ENCODE results near the gene TEX22.

The TEX22 gene

DNA sequence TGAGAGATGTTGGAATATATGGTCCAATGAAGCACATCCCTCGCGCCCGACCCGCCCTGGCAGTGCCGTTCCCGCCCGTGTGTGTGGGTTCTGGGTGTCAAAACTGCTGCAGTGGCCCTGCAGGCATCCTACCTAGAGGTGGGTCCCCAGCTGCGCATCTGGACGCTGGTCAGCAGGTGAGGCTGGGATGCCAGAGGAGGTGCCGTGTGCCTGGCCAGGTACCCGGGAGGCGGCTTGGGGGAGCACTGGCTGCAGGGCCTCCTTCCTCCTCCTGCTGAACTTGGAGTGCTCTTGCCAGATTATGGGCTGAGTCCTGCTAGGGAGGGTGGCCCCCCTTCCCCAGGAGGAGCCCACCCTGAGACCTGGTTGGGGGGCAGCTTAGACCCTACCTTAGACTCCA is 26.5 kb downstream of the TEX22 start:
- Histone ChIP-seq H3K4me1 (ENCODE audit: control insufficient read depth, insufficient read depth, low read length) (0 out of 2 replicates have a peak, but pooled peaks cover 5% of the 10 kb centered on the region), H3K9ac (ENCODE audit: low read depth, low read length) (no peak overlapping the region), H3K9me3 (ENCODE audit: control insufficient read depth, insufficient read depth, low read length) (no peaks in the 10 kb centered on the region), H3K27ac (ENCODE audit: low read depth, low read length) (no peak overlapping the region), H3K36me3 (ENCODE audit: control insufficient read depth, insufficient read depth, low read length) (peaks cover 41% of the 10 kb centered on the region), H3K27me3 (ENCODE audit: control insufficient read depth, insufficient read depth, low read length) (no peaks in the 10 kb centered on the region), H3K4me3 (ENCODE audit: low read depth, low read length) (no peak overlapping the region)

DNA sequence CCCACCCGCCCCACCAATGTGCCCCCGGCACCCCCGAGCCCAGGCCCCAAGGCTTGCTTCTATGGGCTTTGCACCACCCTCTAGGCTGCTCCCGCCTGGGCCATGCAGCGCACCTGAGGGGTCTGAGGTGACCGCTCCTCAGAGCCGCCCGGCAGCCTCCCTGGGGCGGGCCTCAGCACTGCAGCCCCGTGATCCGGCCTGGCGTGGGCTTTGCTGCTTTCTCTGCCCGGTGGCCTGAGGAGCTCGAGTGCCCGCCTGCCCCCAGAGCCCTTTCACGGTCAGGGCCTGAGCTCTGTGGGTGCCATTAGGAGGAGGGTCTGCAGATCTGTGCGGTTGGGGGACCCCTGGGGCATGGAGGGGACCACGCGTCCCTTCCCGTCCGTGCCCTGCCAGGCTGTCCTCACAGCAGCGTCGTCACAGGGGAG is 27.5 kb downstream of the TEX22 start:
- peaks cover 48% of the 10 kb centered on the region for H3K36me3 ChIP-seq (ENCODE audit: control insufficient read depth, insufficient read depth, low read length)
- no peak overlapping the region for H3K9ac ChIP-seq (ENCODE audit: low read depth, low read length)

DNA sequence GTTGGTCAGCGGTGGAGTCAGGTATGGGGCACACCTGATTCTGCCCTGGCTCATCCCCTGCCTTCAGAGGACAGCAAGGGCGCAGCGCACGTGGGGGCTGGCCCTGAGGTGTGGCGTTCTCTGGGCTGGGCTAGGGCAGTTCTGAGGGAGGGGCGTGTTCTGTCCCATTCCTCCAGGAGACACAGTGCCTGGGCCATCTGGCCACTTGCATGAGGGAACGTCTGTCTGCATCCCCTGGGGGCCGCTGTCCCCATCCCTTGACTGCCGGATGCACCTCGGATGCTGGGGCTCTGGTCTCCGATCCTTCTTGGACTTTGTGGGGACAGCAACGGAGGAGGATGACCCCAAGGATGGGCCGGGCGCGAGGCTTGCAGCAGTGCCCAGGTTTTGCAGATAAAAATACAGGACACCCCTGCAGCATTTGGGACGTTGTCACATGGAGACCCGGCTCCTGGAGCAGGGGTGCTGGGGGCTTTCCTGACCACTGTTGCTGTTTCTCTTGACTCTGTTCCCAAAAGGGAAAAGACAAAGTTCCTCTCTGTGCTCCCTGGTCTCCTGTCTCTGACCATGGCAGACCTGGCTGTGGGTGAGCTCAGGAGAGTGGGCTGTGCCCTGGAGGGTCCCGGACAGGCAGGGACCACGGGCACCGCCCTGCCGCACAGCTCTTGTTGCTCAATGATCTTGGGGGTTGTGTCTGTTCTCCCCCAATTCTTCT is 28.2 kb downstream of the TEX22 start:
- Histone ChIP-seq H3K4me1 (ENCODE audit: control insufficient read depth, insufficient read depth, low read length) (no peaks in the 10 kb centered on the region), H3K27me3 (ENCODE audit: control insufficient read depth, insufficient read depth, low read length) (no peaks in the 10 kb centered on the region), H3K9me3 (ENCODE audit: control insufficient read depth, insufficient read depth, low read length) (no peaks in the 10 kb centered on the region), H3K9ac (ENCODE audit: low read depth, low read length) (no peak overlapping the region), H3K27ac (ENCODE audit: low read depth, low read length) (no peak overlapping the region), H3K4me3 (ENCODE audit: low read depth, low read length) (no peak overlapping the region), H3K36me3 (ENCODE audit: control insufficient read depth, insufficient read depth, low read length) (peaks cover 54% of the 10 kb centered on the region)

More for the DNA sequence above, 27.5 kb downstream of the TEX22 start:
- Histone ChIP-seq H3K27ac (ENCODE audit: low read depth, low read length) (no peak overlapping the region), H3K27me3 (ENCODE audit: control insufficient read depth, insufficient read depth, low read length) (no peaks in the 10 kb centered on the region), H3K4me3 (ENCODE audit: low read depth, low read length) (no peak overlapping the region), H3K9me3 (ENCODE audit: control insufficient read depth, insufficient read depth, low read length) (no peaks in the 10 kb centered on the region), H3K4me1 (ENCODE audit: control insufficient read depth, insufficient read depth, low read length) (0 out of 2 replicates have a peak, but pooled peaks cover 5% of the 10 kb centered on the region)

DNA sequence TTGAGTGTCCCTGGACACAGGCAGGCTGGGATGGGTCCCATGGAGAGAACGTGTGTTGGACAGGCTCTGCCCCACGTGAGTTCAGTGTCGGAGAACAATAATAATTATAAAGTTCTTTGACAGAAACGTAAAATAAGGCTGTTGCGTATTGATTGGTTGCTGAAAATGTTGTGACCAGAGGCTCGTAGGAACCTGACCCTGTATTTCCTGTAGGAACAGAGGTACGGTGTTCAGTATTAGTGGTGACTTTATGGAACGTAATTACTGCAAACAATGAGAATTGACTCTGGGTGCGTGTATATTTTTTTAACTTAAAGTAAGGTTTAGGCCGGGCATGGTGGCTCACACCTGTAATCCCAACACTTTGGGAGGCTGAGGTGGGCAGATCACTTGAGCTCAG is 29.1 kb downstream of the TEX22 start:
- Histone ChIP-seq H3K4me3 (ENCODE audit: low read depth, low read length) (no peak overlapping the region), H3K27me3 (ENCODE audit: control insufficient read depth, insufficient read depth, low read length) (no peaks in the 10 kb centered on the region), H3K4me1 (ENCODE audit: control insufficient read depth, insufficient read depth, low read length) (no peaks in the 10 kb centered on the region), H3K27ac (ENCODE audit: low read depth, low read length) (no peak overlapping the region), H3K36me3 (ENCODE audit: control insufficient read depth, insufficient read depth, low read length) (peaks cover 49% of the 10 kb centered on the region), H3K9me3 (ENCODE audit: control insufficient read depth, insufficient read depth, low read length) (no peaks in the 10 kb centered on the region), H3K9ac (ENCODE audit: low read depth, low read length) (no peak overlapping the region)

DNA sequence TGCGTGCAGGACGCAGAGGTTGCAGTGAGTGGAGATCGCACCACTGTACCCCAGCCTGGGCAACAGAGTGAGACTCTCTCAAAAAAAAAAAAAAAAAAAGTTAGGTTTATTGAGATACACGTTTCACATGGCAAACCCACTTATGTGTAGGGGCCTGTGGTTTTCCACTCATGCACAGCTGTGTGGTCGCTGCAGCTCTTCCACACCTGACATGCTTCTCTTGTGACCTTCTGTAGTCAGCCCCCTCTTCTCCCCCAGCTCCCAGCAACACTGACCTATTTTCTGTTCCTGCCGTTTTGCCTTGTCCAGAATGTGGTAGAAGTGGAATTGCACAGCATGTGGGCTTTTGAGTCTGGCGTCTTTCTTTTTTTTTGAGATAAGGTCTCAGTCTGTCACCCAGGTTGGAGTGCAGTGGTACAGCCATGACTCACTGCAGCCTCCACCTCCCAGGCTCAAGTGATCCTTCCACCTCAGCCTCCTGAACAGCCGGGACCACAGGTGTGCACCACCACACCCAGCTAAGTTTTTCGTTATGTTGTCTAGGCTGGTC is 29.7 kb downstream of the TEX22 start:
- H3K9ac ChIP-seq (ENCODE audit: low read depth, low read length), result no peak overlapping the region
- no peak overlapping the region for H3K4me3 ChIP-seq (ENCODE audit: low read depth, low read length)
- no peaks in the 10 kb centered on the region for H3K9me3 ChIP-seq (ENCODE audit: control insufficient read depth, insufficient read depth, low read length)
- H3K27me3 ChIP-seq (ENCODE audit: control insufficient read depth, insufficient read depth, low read length), result no peaks in the 10 kb centered on the region
- H3K4me1 ChIP-seq (ENCODE audit: control insufficient read depth, insufficient read depth, low read length), result no peaks in the 10 kb centered on the region; the same call in 1 of the 2 replicates
- no peak overlapping the region for H3K27ac ChIP-seq (ENCODE audit: low read depth, low read length)
- peaks cover 48% of the 10 kb centered on the region for H3K36me3 ChIP-seq (ENCODE audit: control insufficient read depth, insufficient read depth, low read length)

DNA sequence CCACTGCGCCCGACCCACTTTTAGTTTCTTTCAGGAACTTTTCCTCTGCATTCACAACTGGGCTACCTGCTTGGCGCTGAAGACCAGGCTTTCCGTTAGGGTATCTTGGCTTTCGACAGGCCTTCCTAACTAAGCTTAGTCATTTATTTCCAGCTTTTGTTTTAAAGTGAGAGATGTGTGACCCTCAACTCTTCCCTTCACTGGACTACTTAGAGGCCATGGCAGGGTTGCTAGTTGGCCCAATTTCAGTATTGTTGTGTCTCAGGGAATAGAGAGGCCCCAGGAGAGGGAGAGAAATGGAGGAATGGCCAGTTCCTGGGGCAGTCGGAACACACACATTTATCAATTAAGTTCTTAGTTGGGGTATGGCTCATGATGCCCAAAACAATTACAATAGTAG is 31.7 kb downstream of the TEX22 start:
- H3K27ac ChIP-seq (ENCODE audit: low read depth, low read length), result no peak overlapping the region
- no peak overlapping the region for H3K4me3 ChIP-seq (ENCODE audit: low read depth, low read length)
- H3K36me3 ChIP-seq (ENCODE audit: control insufficient read depth, insufficient read depth, low read length), result peaks cover 37% of the 10 kb centered on the region
- H3K9me3 ChIP-seq (ENCODE audit: control insufficient read depth, insufficient read depth, low read length), result no peaks in the 10 kb centered on the region
- no peaks in the 10 kb centered on the region; the same call in 1 of the 2 replicates for H3K4me1 ChIP-seq (ENCODE audit: control insufficient read depth, insufficient read depth, low read length)
- no peaks in the 10 kb centered on the region for H3K27me3 ChIP-seq (ENCODE audit: control insufficient read depth, insufficient read depth, low read length)
- H3K9ac ChIP-seq (ENCODE audit: low read depth, low read length), result no peak overlapping the region

DNA sequence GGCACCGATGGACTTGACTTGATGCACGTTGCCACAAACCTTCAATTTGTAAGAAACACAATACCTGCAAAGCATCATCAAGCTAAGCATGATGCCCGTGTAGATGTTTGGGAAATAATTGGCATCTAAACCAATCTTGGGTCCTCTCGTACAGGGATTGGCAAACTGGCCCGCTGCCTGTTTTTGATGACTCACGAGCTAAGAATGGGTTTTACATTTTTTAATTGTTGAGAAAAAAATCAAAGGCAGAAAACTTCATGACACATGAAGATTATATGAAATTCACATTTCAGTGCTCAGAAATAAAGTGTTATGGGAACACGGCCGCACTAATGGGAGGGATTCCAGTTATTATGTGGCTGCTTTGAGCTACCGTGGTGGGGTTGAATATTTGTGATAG is 32.2 kb downstream of the TEX22 start:
- H3K36me3 ChIP-seq (ENCODE audit: control insufficient read depth, insufficient read depth, low read length), result peaks cover 37% of the 10 kb centered on the region
- no peak overlapping the region for H3K9ac ChIP-seq (ENCODE audit: low read depth, low read length)
- H3K4me3 ChIP-seq (ENCODE audit: low read depth, low read length), result no peak overlapping the region
- no peaks in the 10 kb centered on the region for H3K9me3 ChIP-seq (ENCODE audit: control insufficient read depth, insufficient read depth, low read length)
- no peaks in the 10 kb centered on the region; the same call in 1 of the 2 replicates for H3K4me1 ChIP-seq (ENCODE audit: control insufficient read depth, insufficient read depth, low read length)
- no peak overlapping the region for H3K27ac ChIP-seq (ENCODE audit: low read depth, low read length)
- H3K27me3 ChIP-seq (ENCODE audit: control insufficient read depth, insufficient read depth, low read length), result no peaks in the 10 kb centered on the region

DNA sequence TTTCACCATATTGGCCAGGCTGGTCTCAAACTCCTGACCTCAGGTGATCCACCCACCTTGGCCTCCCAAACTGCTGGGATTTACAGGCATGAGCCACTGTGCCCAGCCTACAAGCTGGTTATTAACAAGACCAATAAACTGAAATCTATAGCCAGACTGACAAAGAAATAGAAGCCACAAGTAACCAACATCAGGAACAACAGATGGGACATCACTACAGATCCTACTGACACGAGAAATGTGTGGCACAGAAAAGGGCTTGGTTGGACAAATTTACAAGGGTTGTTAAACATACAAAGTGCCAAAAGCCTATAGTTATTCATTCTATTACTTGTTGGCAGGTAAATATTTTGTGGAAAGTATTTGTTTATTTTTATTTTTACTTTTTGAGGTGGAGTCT is 32.9 kb downstream of the TEX22 start:
- Histone ChIP-seq H3K4me1 (ENCODE audit: control insufficient read depth, insufficient read depth, low read length) (no peaks in the 10 kb centered on the region; the same call in 1 of the 2 replicates), H3K27me3 (ENCODE audit: control insufficient read depth, insufficient read depth, low read length) (no peaks in the 10 kb centered on the region), H3K9ac (ENCODE audit: low read depth, low read length) (no peak overlapping the region), H3K4me3 (ENCODE audit: low read depth, low read length) (no peak overlapping the region), H3K9me3 (ENCODE audit: control insufficient read depth, insufficient read depth, low read length) (no peaks in the 10 kb centered on the region), H3K36me3 (ENCODE audit: control insufficient read depth, insufficient read depth, low read length) (peaks cover 37% of the 10 kb centered on the region), H3K27ac (ENCODE audit: low read depth, low read length) (no peak overlapping the region)

DNA sequence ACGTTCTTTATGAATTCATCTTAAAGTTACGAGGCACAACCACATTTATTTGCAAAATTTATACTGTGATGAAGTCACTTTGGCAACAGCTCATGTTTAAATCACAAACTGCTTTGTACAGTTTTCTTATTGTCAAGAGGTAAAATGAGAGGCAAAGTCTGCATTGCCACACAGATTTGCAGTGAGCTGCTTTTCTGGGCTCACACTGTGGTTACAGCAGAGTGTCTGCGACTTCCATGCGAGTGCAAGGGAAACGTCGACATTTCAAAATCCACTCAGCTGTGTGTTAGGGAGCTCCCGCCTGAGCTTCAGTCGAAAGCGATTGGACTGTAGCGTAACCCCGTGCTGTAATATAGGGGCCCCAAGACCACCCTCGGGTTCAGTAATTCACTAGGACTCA is 34.3 kb downstream of the TEX22 start:
- Histone ChIP-seq H3K27ac (ENCODE audit: low read depth, low read length) (no peak overlapping the region), H3K36me3 (ENCODE audit: control insufficient read depth, insufficient read depth, low read length) (peaks cover 26% of the 10 kb centered on the region), H3K4me3 (ENCODE audit: low read depth, low read length) (no peak overlapping the region), H3K9ac (ENCODE audit: low read depth, low read length) (no peak overlapping the region), H3K27me3 (ENCODE audit: control insufficient read depth, insufficient read depth, low read length) (no peaks in the 10 kb centered on the region), H3K9me3 (ENCODE audit: control insufficient read depth, insufficient read depth, low read length) (no peaks in the 10 kb centered on the region), H3K4me1 (ENCODE audit: control insufficient read depth, insufficient read depth, low read length) (no peaks in the 10 kb centered on the region; the same call in 1 of the 2 replicates)

DNA sequence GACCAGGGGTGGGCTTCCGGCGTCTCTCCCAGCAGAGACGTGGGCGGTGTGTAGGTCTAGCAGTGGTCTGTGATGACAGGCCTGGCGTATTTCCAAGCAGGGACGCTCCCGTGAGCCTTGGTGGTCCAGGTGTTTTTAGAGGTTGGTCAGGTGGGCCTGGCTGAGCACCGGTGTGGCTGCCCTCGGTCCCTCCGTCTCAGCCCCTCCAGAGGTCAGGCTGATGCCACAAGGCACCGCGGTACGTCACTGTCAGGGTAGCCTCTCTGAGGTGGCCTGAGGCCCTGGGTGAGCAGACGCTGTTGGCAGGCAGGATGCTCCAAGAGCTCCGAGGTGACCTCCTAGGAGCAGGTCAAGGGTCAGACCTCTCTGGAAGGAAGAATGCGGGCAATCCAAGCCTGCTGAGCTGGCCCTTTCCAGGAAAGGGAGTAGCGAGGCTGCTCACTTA is 34.8 kb downstream of the TEX22 start:
- no peak overlapping the region for H3K4me3 ChIP-seq (ENCODE audit: low read depth, low read length)
- H3K9me3 ChIP-seq (ENCODE audit: control insufficient read depth, insufficient read depth, low read length), result no peaks in the 10 kb centered on the region
- H3K27ac ChIP-seq (ENCODE audit: low read depth, low read length), result no peak overlapping the region
- H3K36me3 ChIP-seq (ENCODE audit: control insufficient read depth, insufficient read depth, low read length), result peaks cover 21% of the 10 kb centered on the region
- no peaks in the 10 kb centered on the region for H3K27me3 ChIP-seq (ENCODE audit: control insufficient read depth, insufficient read depth, low read length)
- no peaks in the 10 kb centered on the region; the same call in 1 of the 2 replicates for H3K4me1 ChIP-seq (ENCODE audit: control insufficient read depth, insufficient read depth, low read length)
- H3K9ac ChIP-seq (ENCODE audit: low read depth, low read length), result no peak overlapping the region; the same call in 1 of the 2 replicates

DNA sequence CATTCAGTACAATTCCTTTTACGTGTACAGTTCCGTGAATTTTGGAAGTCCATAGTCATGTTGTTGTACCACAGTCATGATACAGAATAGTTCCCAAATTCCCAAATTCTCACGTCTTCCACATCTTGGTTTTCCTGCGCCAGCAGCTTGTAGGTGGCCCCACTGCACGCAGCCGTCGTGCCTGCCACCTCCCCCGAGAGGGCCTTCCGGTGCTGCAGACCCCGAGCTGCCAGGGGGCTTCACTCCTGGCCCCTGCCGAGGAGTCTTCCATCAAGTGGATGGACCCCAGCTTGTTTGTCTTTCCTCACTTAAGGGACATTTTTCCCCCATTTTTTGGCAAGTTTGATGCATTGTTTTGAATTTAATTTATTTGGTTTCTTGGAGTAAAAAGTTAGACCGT is 38.1 kb downstream of the TEX22 start:
- Histone ChIP-seq H3K27ac (ENCODE audit: low read depth, low read length) (no peak overlapping the region), H3K4me3 (ENCODE audit: low read depth, low read length) (no peak overlapping the region), H3K9ac (ENCODE audit: low read depth, low read length) (no peak overlapping the region), H3K36me3 (ENCODE audit: control insufficient read depth, insufficient read depth, low read length) (peaks cover 34% of the 10 kb centered on the region), H3K4me1 (ENCODE audit: control insufficient read depth, insufficient read depth, low read length) (no peaks in the 10 kb centered on the region; the same call in 1 of the 2 replicates), H3K9me3 (ENCODE audit: control insufficient read depth, insufficient read depth, low read length) (no peaks in the 10 kb centered on the region), H3K27me3 (ENCODE audit: control insufficient read depth, insufficient read depth, low read length) (no peaks in the 10 kb centered on the region)

All from HUES48 (cell line).